AG09309 (cell line): ENCODE results near the gene FAM184A.

Experiments
- DNase-seq: peaks from one replicate; pipeline ENCODE4 v3.0.0-alpha.2; 2010; ENCODE audit warnings: low read depth
- H3K4me3 ChIP-seq: 2 replicates; pipeline ENCODE4 v1.5.1; 2011; ENCODE audit warnings: mild to moderate bottlenecking, low read depth, low read length, moderate library complexity; ENCODE audit not compliant: control insufficient read depth
- TF ChIP-seq, protein P1 (sequence below): IDR thresholded peaks from 2 replicates; pipeline ENCODE4 v1.5.1; 2011; ENCODE audit warnings: mild to moderate bottlenecking, low read depth, low read length, inconsistent platforms; ENCODE audit not compliant: insufficient read depth, control insufficient read depth; ENCODE audit errors: missing control alignments

FAM184A gene

DNA sequence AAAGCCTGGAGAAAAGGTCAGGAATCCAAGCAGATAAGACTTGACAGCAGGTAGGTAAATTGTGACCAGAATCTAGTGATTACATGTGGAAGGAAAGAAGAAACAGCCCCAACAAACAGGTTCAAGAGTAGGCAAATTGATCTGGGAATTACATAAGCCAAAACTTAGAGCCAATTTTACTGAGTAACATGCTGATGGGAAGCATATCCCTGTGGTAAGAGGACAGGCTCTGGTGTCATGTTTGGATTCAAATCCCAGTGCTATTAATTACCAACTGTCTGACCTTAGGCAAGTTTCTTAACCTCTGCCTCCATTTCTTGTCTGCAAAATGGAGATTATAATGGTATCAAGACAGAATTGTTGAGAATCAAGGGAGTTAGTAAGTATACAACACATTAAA, 163.9 kb downstream of the FAM184A start:
- TF ChIP-seq, protein P1, sequence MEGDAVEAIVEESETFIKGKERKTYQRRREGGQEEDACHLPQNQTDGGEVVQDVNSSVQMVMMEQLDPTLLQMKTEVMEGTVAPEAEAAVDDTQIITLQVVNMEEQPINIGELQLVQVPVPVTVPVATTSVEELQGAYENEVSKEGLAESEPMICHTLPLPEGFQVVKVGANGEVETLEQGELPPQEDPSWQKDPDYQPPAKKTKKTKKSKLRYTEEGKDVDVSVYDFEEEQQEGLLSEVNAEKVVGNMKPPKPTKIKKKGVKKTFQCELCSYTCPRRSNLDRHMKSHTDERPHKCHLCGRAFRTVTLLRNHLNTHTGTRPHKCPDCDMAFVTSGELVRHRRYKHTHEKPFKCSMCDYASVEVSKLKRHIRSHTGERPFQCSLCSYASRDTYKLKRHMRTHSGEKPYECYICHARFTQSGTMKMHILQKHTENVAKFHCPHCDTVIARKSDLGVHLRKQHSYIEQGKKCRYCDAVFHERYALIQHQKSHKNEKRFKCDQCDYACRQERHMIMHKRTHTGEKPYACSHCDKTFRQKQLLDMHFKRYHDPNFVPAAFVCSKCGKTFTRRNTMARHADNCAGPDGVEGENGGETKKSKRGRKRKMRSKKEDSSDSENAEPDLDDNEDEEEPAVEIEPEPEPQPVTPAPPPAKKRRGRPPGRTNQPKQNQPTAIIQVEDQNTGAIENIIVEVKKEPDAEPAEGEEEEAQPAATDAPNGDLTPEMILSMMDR, result no peak

DNA sequence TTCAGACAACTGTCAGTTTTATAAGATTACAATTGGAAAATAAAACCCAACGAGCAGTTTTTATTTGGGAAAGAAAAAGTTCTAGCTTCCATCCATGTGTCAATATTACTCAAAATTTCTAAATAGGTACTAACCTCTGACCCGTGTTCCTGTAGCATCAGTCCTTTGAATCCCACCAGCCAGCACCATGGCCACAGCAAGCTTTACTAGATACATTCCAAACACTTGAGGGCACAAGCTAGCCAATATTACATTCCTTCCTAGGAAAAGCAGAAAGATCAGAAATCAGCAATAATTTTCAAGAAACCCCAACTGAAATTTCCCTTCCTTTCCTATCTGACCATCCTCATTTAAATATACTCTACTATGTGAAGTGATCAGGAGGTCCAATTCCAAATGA, 165.3 kb downstream of the FAM184A start:
- no peak for DNase-seq
- no peak overlapping the region for H3K4me3 ChIP-seq
- TF ChIP-seq, protein P1, result no peak

More for the DNA sequence above, 163.9 kb downstream of the FAM184A start:
- DNase-seq, result no peak
- H3K4me3 ChIP-seq, result no peak overlapping the region

GRCh38 chr6:118912646-118913045, 165.8 kb downstream of the FAM184A start:
- TF ChIP-seq, protein P1, result no peak
- no peak for DNase-seq

More at GRCh38 chr6:118912646-118913045, 165.8 kb downstream of the FAM184A start:
- H3K4me3 ChIP-seq, result no peak overlapping the region
